Vagina (tissue), 2 donors: ENCODE measurements around the gene PRSS57. TPM values are rescaled to one million over a fixed set of nuclear protein-coding genes. Genes with fewer than 3 reads are reported as not detected.

Source experiments
- DNase-seq, 2 donors: peaks; one replicate each; pipeline ENCODE4 v3.0.0-alpha.2; 2017; ENCODE audit errors: extremely low spot score in 2 of 2
- H3K27ac ChIP-seq: fragments of 200-600 bp; sonication (generic); one replicate; pipeline ENCODE4 v1.5.1; 2019
- H3K27me3 ChIP-seq: fragments of 200-600 bp; sonication (generic); one replicate; pipeline ENCODE4 v1.5.1; 2019
- H3K36me3 ChIP-seq, 2 donors: fragments of 200-600 bp; sonication (generic); one replicate each; pipeline ENCODE4 v1.5.1; 2017 to 2019
- H3K4me1 ChIP-seq: fragments of 200-600 bp; sonication (generic); one replicate; pipeline ENCODE4 v1.5.1; 2019
- H3K4me3 ChIP-seq, 2 donors: fragments of 200-600 bp; sonication (generic); 1 replicate in 1 of 2; 2 replicates in 1 of 2; pipeline ENCODE4 v1.5.1; 2016 to 2019
- H3K9me3 ChIP-seq: fragments of 200-600 bp; sonication (generic); one replicate; pipeline ENCODE4 v1.5.1; 2019
- POLR2A ChIP-seq, 2 donors: fragments of 450-650 bp; IDR thresholded peaks; one replicate each; pipeline ENCODE4 v1.6.1; 2017; ENCODE audit warnings: antibody characterized with exemption in 2 of 2, mild to moderate bottlenecking in 2 of 2, moderate library complexity in 2 of 2
- POLR2AphosphoS5 ChIP-seq, 2 donors: sonication (generic); formaldehyde crosslinking; IDR thresholded peaks; one replicate each; pipeline ENCODE4 v1.9.0; 2017; ENCODE audit warnings: antibody characterized with exemption in 2 of 2, mild to moderate bottlenecking in 2 of 2, low read depth in 1 of 2; ENCODE audit not compliant: insufficient read depth in 1 of 2
- intact Hi-C: fragments of 100-400 bp; cut with DNase I; formaldehyde crosslinking; loops from one replicate; pipeline ENCODE4 v1.15.1; 2023
- total RNA-seq: library from RNA; depleted of rRNA; stranded (reverse); fragments of >200 nt; gene quantifications from one replicate; pipeline ENCODE4 v1.2.3, GENCODE V29; 2016
- TF ChIP-seq, protein P1 (sequence below), 3 experiments: fragments of 450-650 bp in 2 of 3; fragments of 200-600 bp in 1 of 3; sonication (generic) in 1 of 3; IDR thresholded peaks; one replicate each; pipeline ENCODE4 v1.5.1; 2017 to 2019; ENCODE audit warnings: antibody characterized with exemption in 3 of 3, mild to moderate bottlenecking in 2 of 3, moderate library complexity in 2 of 3

Gene PRSS57
- total RNA-seq, 1 donor from 2014 or later, result not detected

DNA sequence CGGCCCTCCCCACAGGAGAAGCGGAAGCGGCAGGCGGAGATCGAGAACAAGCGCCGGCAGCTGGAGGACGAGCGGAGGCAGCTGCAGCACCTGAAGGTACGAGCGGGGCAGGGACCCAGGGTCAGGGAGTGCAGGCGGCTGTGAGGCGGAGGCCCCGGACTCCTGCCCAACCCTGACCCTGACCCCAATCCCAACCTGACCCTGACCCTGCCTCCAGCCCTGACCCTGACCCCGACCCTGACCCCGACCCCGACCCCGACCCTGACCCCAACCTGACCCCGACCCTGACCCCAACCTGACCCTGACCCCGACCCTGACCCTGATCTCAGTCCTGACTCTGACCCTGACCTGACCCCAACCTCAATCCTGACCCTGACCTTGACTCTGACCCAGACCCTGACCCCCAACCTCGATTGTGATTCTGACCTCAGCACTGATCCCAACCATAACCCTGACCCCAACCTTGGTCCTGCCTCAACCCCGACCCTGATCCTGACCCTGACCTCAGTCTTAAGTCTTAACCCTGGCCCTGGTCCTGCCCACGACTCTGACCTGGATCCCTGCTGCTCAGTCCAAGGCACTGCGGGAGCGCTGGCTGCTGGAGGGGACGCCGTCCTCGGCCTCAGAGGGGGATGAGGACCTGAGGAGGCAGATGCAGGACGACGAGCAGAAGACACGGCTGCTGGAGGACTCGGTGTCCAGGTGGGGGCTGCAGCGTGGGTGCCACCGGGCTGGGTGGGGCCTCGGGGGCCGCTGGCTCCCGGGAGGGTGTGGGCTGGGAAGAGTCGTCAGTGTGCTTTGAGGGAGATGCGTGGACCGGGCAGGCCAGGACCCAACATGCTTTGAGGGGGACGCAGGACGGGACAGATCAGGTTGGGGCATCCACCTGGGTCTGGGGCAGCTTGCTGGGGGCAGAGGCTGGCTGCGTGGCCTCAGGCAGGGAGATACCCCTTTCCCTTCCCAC is 32.0 kb upstream of the PRSS57 start:
- intact Hi-C loops, result no loop called here
- DNase-seq, result no peak
- Histone ChIP-seq H3K9me3 (no peaks in the 10 kb centered on the region), H3K4me1 (peaks cover 11% of the 10 kb centered on the region), H3K27me3 (no peaks in the 10 kb centered on the region), H3K4me3 (no peak overlapping the region), H3K27ac (peak overlapping the region; percentile 45), H3K36me3 (no peaks in the 10 kb centered on the region)
- no peak for TF ChIP-seq POLR2A (IDR thresholded peaks at IDR 0.05)
- TF ChIP-seq, protein P1, sequence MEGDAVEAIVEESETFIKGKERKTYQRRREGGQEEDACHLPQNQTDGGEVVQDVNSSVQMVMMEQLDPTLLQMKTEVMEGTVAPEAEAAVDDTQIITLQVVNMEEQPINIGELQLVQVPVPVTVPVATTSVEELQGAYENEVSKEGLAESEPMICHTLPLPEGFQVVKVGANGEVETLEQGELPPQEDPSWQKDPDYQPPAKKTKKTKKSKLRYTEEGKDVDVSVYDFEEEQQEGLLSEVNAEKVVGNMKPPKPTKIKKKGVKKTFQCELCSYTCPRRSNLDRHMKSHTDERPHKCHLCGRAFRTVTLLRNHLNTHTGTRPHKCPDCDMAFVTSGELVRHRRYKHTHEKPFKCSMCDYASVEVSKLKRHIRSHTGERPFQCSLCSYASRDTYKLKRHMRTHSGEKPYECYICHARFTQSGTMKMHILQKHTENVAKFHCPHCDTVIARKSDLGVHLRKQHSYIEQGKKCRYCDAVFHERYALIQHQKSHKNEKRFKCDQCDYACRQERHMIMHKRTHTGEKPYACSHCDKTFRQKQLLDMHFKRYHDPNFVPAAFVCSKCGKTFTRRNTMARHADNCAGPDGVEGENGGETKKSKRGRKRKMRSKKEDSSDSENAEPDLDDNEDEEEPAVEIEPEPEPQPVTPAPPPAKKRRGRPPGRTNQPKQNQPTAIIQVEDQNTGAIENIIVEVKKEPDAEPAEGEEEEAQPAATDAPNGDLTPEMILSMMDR (IDR thresholded peaks at IDR 0.05), result no peak
- TF ChIP-seq POLR2AphosphoS5 (IDR thresholded peaks at IDR 0.05; ENCODE audit: insufficient read depth in 1 of 2, low read depth in 1 of 2), result no peak

DNA sequence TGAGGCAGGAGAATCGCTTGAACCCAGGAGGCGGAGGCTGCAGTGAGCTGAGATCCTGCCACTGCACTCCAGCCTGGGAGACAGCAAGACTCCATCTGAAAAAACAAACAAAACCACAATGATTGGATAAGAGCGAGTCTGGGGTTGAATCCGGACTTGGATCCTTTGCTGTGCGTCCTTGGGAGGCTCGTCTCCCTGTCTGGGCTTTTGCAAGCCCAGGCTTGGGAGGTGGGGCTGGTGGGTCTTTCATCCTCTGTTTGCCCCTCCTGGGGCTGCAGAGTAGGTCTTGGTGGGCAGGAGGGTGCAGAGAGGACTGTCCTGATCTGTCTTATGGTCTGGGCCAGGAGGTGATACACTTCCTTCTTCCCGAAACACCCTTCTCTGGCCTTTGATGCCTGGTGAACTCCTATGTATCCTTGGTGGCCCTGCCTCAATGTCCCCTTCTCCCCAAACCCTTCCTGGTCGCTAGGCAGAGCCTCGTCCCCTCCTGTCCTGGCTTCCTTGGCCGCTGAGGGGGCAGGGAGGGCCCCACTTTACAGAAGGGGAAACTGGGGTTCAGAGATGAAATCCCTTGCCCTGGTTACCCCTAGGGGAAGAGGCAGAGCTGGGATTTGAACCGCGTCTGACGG is 30.3 kb upstream of the PRSS57 start:
- H3K27ac ChIP-seq, result no peak overlapping the region
- peaks cover 16% of the 10 kb centered on the region for H3K4me1 ChIP-seq
- no peak for DNase-seq
- intact Hi-C loops, result no loop called here
- no peaks in the 10 kb centered on the region for H3K27me3 ChIP-seq
- TF ChIP-seq, protein P1 (IDR thresholded peaks at IDR 0.05), result no peak
- no peak for TF ChIP-seq POLR2AphosphoS5 (IDR thresholded peaks at IDR 0.05; ENCODE audit: insufficient read depth in 1 of 2, low read depth in 1 of 2)
- TF ChIP-seq POLR2A (IDR thresholded peaks at IDR 0.05), result no peak
- H3K36me3 ChIP-seq, result no peaks in the 10 kb centered on the region
- H3K9me3 ChIP-seq, result no peaks in the 10 kb centered on the region
- H3K4me3 ChIP-seq, result no peak overlapping the region

DNA sequence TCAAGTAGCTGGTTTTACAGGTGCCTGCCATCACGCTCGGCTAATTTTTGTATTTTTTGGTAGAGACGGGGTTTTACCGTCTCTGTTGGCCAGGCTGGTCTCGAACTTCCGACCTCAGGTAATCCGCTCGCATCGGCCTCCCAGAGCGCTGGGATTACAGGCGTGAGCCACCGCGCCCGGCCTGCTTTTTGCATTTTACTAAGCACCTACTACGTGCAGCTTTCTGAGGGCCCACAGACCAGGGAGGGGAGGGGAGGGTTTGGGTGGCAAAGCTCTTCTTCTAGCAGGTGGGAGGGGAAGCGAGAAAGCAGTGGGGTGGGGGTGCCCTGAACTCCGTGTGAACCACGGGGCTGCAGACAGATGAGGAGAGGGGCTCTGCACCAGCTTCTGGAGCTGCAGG is 28.5 kb upstream of the PRSS57 start:
- no peak for TF ChIP-seq POLR2AphosphoS5 (IDR thresholded peaks at IDR 0.05; ENCODE audit: insufficient read depth in 1 of 2, low read depth in 1 of 2)
- TF ChIP-seq POLR2A (IDR thresholded peaks at IDR 0.05), result no peak
- TF ChIP-seq, protein P1 (IDR thresholded peaks at IDR 0.05), result no peak
- intact Hi-C loops, result no loop called here
- no peaks in the 10 kb centered on the region for H3K36me3 ChIP-seq
- DNase-seq, result no peak
- H3K9me3 ChIP-seq, result no peaks in the 10 kb centered on the region
- H3K27ac ChIP-seq, result no peak overlapping the region
- peaks cover 31% of the 10 kb centered on the region for H3K4me1 ChIP-seq
- H3K27me3 ChIP-seq, result no peaks in the 10 kb centered on the region
- H3K4me3 ChIP-seq, result no peak overlapping the region

DNA sequence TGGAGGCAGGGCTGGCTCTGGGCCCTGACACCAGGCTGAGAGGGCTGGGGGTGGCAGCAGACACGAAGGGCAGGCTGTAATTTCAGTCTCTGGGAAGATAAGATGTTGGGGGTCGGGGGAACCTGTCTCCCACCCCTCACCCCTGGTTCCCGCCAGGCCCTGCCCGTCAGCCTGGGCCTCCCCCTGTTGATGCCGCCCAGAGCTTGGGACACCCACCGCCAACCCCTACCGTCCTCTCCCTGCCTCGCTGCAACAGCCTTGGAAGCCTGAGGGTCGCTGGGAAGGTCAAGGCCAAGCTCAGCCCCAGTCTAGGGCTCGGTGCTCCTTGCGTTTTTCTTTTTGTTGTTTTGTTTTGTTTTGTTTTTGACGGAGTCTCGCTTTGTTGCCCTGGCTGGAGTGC is 28.0 kb upstream of the PRSS57 start:
- intact Hi-C loops, result no loop called here
- Histone ChIP-seq H3K4me3 (no peak overlapping the region), H3K36me3 (no peaks in the 10 kb centered on the region), H3K27me3 (no peaks in the 10 kb centered on the region), H3K9me3 (no peaks in the 10 kb centered on the region), H3K27ac (no peak overlapping the region), H3K4me1 (peaks cover 35% of the 10 kb centered on the region)
- TF ChIP-seq, protein P1 (IDR thresholded peaks at IDR 0.05), result no peak
- TF ChIP-seq POLR2AphosphoS5 (IDR thresholded peaks at IDR 0.05; ENCODE audit: insufficient read depth in 1 of 2, low read depth in 1 of 2) (no peak), POLR2A (IDR thresholded peaks at IDR 0.05) (no peak)
- no peak for DNase-seq
